Heart right ventricle (tissue), 16 donors: ENCODE data around the gene OR8K5. TPM values are rescaled to one million over a fixed set of nuclear protein-coding genes. Genes with fewer than 3 reads are reported as not detected.

Source experiments
- ATAC-seq, 8 donors: fragments of 200-7000 bp; cut with Tn5 transposase; one replicate each; pipeline ENCODE4 v1.9.1; 2020; ENCODE audit warnings: mild to moderate bottlenecking in 8 of 8, moderate library complexity in 8 of 8, moderate number of reproducible peaks in 1 of 8
- DNase-seq, 2 donors: peaks; one replicate each; pipeline ENCODE4 v3.0.0-alpha.2; 2020
- H3K27ac ChIP-seq, 10 donors: fragments of 200-600 bp; sonication (generic) in 2 of 10; one replicate each; pipeline versions ENCODE4 v1.5.0 to v1.8.0; 2020 to 2022; ENCODE audit warnings: mild to moderate bottlenecking in 3 of 10
- H3K27me3 ChIP-seq, 7 donors: fragments of 200-600 bp; one replicate each; pipeline ENCODE4 v1.8.0; 2021 to 2022; ENCODE audit warnings: mild to moderate bottlenecking in 2 of 7
- H3K36me3 ChIP-seq, 9 donors: fragments of 200-600 bp; sonication (generic) in 1 of 9; one replicate each; pipeline versions ENCODE4 v1.5.0 to v1.8.0; 2020 to 2022; ENCODE audit warnings: mild to moderate bottlenecking in 2 of 9
- H3K4me1 ChIP-seq, 9 donors: fragments of 200-600 bp; sonication (generic) in 1 of 9; one replicate each; pipeline versions ENCODE4 v1.5.0 to v1.8.0; 2020 to 2022; ENCODE audit warnings: mild to moderate bottlenecking in 4 of 9
- H3K4me3 ChIP-seq, 10 donors: fragments of 200-600 bp; sonication (generic) in 2 of 10; one replicate each; pipeline versions ENCODE4 v1.5.0 to v1.8.0; 2020 to 2022; ENCODE audit warnings: mild to moderate bottlenecking in 7 of 10, moderate library complexity in 2 of 10
- H3K9me3 ChIP-seq, 11 donors: fragments of 200-600 bp in 10 of 11; sonication (generic) in 2 of 11; one replicate each; pipeline versions ENCODE4 v1.5.0 to v1.8.0; 2013 to 2022; ENCODE audit warnings: mild to moderate bottlenecking in 2 of 11, control low read depth in 1 of 11, moderate library complexity in 1 of 11
- CTCF ChIP-seq, 9 donors: fragments of 200-600 bp; sonication (generic) in 2 of 9; IDR thresholded peaks; one replicate each; pipeline versions ENCODE4 v1.5.0 to v1.8.0; 2021 to 2022; ENCODE audit warnings: antibody characterized with exemption in 9 of 9, mild to moderate bottlenecking in 5 of 9, moderate library complexity in 1 of 9
- WGBS, 2 donors: extraction: QIAGEN DNeasy Blood & Tissue Kit; methylation state at CpG; one replicate each; pipeline ENCODE4 v1.1.7; 2013; ENCODE audit warnings: inconsistent platforms in 1 of 2; 5-methylcytosine and 5-hydroxymethylcytosine counted together
- intact Hi-C, 10 donors: fragments of 100-400 bp; cut with DNase I; formaldehyde crosslinking; loops; one replicate each; pipeline versions ENCODE4 v1.11.1 to v1.14.2; 2022
- polyA plus RNA-seq, 2 donors: library from polyadenylated mRNA; stranded (reverse); fragments of 200-250 nt; gene quantifications; one replicate each; pipeline ENCODE4 v1.2.3, GENCODE V29; 2013
- total RNA-seq, 10 donors: library from RNA; stranded (reverse); fragmentation: NEBNext Ultra II Directional in 3 of 10; extraction: Animal tissue kit (Norgen Biotek cat#: 25700) in 3 of 10; gene quantifications; one replicate each; pipeline versions ENCODE4 v1.2.1 to v1.2.4, GENCODE V29; 2021 to 2023
- donor health status: Arrhythmogenic right ventricular cardiomyopathy.
- donor health status: ischemic (EF 13 %, LVEDD 7.1; RV severe dilation, severe dysfunction).
- donor health status: healthy with polysubstance abuse.
- donor health status: DM: no; HTN: yes; CAD: no.
- donor health status: DM: no; HTN: no; CAD: no.
- donor health status: ischemic (EF 25% LVEDD 6.9; RV normal size, moderate dysfunction).
- donor health status: ischemic (EF 25% LVEDD 5.7; RV mildly dilated, moderate dysfunction).
- donor health status: healthy.
- donor health status: DM: yes; HTN: yes; CAD: no.
- donor health status: Ischemic cardiomyopathy.
- donor health status: ischemic (EF 35%, LVEDD 5.7; RV mildly dilated, moderate dysfunction).
- donor health status: nonischemic (EF 11% LVEDD 7.7; RV severe dilation, severe dysfunction).
- donor health status: DM: yes; HTN: yes; CAD: no.
- donor health status: PGD.
- donor health status: ischemic (EF 29% LVEDD 5.4; RV normal size, mild dysfunction).
- donor health status: nonischemic (EF 23%, LVEDD 6.1; RV moderate dilation, normal function).

Gene OR8K5
- total and polyA plus RNA-seq, 12 donors: not detected

- Histone ChIP-seq H3K36me3 (no peaks in the 10 kb centered on the region), H3K9me3 (peaks cover 0 to 4% (median 0%) of the 10 kb centered on the region in 11 donors), H3K27me3 (no peaks in the 10 kb centered on the region), H3K4me3 (no peak within 1 kb of the TSS), H3K27ac (no peak within 1 kb of the TSS), H3K4me1 (no peaks in the 10 kb centered on the region)
- no peak for TF ChIP-seq CTCF (IDR thresholded peaks at IDR 0.05)
- intact Hi-C loops: no loop called here
- ATAC-seq: no peak
- DNase-seq: no peak
- 64 to 73% methylated on average over 6 of the region's 6 CpGs for WGBS, 2 donors
Observed at GRCh38 chr11:56122073-56122472, 38.0 kb downstream of the OR8K5 start, which contains the start of gene OR8H3. Gene OR8H3, plus strand, starts transcription at chr11:56122373. Its CDS starts 0 bp downstream, at chr11:56122373.

Other genes starting within 250 kb of the OR8K5 start
- not detected for gene OR5W2, start 245.7 kb downstream of the OR8K5 start, total RNA-seq
- gene OR5W2, start 245.7 kb downstream of the OR8K5 start, polyA plus RNA-seq: not detected
- not detected for gene OR5I1, start 223.9 kb downstream of the OR8K5 start, total RNA-seq
- gene OR5I1, start 223.9 kb downstream of the OR8K5 start, polyA plus RNA-seq: not detected
- gene OR10AG1, start 190.4 kb downstream of the OR8K5 start, total RNA-seq: not detected
- not detected for gene OR10AG1, start 190.4 kb downstream of the OR8K5 start, polyA plus RNA-seq
- not detected for gene OR5F1, start 165.7 kb downstream of the OR8K5 start, total RNA-seq
- gene OR5F1, start 165.7 kb downstream of the OR8K5 start, polyA plus RNA-seq: not detected
- gene OR5AS1, start 132.7 kb downstream of the OR8K5 start, total RNA-seq: not detected
- not detected for gene OR5AS1, start 132.7 kb downstream of the OR8K5 start, polyA plus RNA-seq
- not detected for gene OR8I2, start 67.0 kb downstream of the OR8K5 start, total RNA-seq
- gene OR8I2, start 67.0 kb downstream of the OR8K5 start, polyA plus RNA-seq: not detected
- gene OR8H2, start 56.6 kb downstream of the OR8K5 start, total RNA-seq: not detected
- not detected for gene OR8H2, start 56.6 kb downstream of the OR8K5 start, polyA plus RNA-seq
- gene OR8H3, start 37.9 kb downstream of the OR8K5 start, total RNA-seq: not detected
- gene OR8H3, start 37.9 kb downstream of the OR8K5 start, polyA plus RNA-seq: not detected
- not detected for gene OR8J3, start 20.1 kb downstream of the OR8K5 start, total RNA-seq
- gene OR8J3, start 20.1 kb downstream of the OR8K5 start, polyA plus RNA-seq: not detected
- not detected for gene OR5J2, start 16.3 kb upstream of the OR8K5 start, total RNA-seq
- gene OR5J2, start 16.3 kb upstream of the OR8K5 start, polyA plus RNA-seq: not detected
- not detected for gene OR5T2, start 73.9 kb upstream of the OR8K5 start, total RNA-seq
- gene OR5T2, start 73.9 kb upstream of the OR8K5 start, polyA plus RNA-seq: not detected
- gene OR5T3, start 91.9 kb upstream of the OR8K5 start, total RNA-seq: not detected
- not detected for gene OR5T3, start 91.9 kb upstream of the OR8K5 start, polyA plus RNA-seq
- gene OR5T1, start 113.8 kb upstream of the OR8K5 start, total RNA-seq: not detected
- gene OR5T1, start 113.8 kb upstream of the OR8K5 start, polyA plus RNA-seq: not detected
- gene OR8H1, start 131.9 kb upstream of the OR8K5 start, total RNA-seq: not detected
- gene OR8H1, start 131.9 kb upstream of the OR8K5 start, polyA plus RNA-seq: not detected
- not detected for gene OR8K3, start 154.8 kb upstream of the OR8K5 start, total RNA-seq
- gene OR8K3, start 154.8 kb upstream of the OR8K5 start, polyA plus RNA-seq: not detected
- not detected for gene OR8K1, start 185.7 kb upstream of the OR8K5 start, total RNA-seq
- not detected for gene OR8K1, start 185.7 kb upstream of the OR8K5 start, polyA plus RNA-seq
- not detected for gene OR8J1, start 194.0 kb upstream of the OR8K5 start, total RNA-seq
- gene OR8J1, start 194.0 kb upstream of the OR8K5 start, polyA plus RNA-seq: not detected
- gene OR8U1, start 215.3 kb upstream of the OR8K5 start, total RNA-seq: not detected
- not detected for gene OR8U1, start 215.3 kb upstream of the OR8K5 start, polyA plus RNA-seq